PFSK-1 (cell line): ENCODE measurements around the gene LTBP3.

ENCODE experiments used
- FOXP2 ChIP-seq: optimal IDR thresholded peaks from 2 replicates; pipeline ENCODE3; 2011; ENCODE audit warnings: borderline replicate concordance, control low read depth, inconsistent platforms; ENCODE audit not compliant: insufficient read depth; ENCODE audit errors: extremely low read length, extremely low read depth
- POLR2AphosphoS5 ChIP-seq: IDR thresholded peaks from 2 replicates; pipeline ENCODE4 v1.6.1; 2012; ENCODE audit warnings: low read depth, mild to moderate bottlenecking, control low read depth, low read length, moderate library complexity
- SIN3A ChIP-seq: IDR thresholded peaks from 2 replicates; pipeline ENCODE4 v1.6.1; 2012; ENCODE audit warnings: mild to moderate bottlenecking, low read length, moderate library complexity, borderline replicate concordance; ENCODE audit not compliant: insufficient read depth
- TAF1 ChIP-seq: IDR thresholded peaks from 2 replicates; pipeline ENCODE4 v1.6.1; 2012; ENCODE audit warnings: low read length, control low read depth, borderline replicate concordance; ENCODE audit not compliant: insufficient read depth
- TF ChIP-seq, protein P1 (sequence below), 2 experiments: IDR thresholded peaks; 2 replicates each; pipeline versions ENCODE4 v1.6.1 to v1.8.0; 2011 to 2012; ENCODE audit warnings: low read depth in 2 of 2, low read length in 2 of 2, control low read depth in 1 of 2, inconsistent platforms in 1 of 2, mild to moderate bottlenecking in 1 of 2, moderate library complexity in 1 of 2; ENCODE audit not compliant: insufficient read depth in 1 of 2

DNA sequence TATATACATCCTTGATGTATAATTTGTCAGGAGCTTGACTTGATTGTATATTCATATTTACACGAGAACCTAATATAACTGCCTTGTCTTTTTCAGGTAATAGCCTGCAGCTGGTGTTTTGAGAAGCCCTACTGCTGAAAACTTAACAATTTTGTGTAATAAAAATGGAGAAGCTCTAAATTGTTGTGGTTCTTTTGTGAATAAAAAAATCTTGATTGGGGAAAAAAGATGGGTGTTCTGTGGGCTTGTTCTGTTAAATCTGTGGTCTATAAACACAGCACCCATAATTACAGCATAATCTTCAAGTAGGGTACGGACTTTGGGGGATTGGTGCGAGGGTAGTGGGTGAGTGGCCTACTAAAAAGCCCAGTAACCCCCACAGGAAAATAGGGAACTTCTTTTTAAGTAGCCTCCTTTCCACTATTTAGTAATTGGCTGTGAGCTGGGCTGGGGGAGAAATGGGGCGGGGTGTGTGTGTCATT lies 51.8 kb downstream of the LTBP3 start:
- TF ChIP-seq, protein P1, sequence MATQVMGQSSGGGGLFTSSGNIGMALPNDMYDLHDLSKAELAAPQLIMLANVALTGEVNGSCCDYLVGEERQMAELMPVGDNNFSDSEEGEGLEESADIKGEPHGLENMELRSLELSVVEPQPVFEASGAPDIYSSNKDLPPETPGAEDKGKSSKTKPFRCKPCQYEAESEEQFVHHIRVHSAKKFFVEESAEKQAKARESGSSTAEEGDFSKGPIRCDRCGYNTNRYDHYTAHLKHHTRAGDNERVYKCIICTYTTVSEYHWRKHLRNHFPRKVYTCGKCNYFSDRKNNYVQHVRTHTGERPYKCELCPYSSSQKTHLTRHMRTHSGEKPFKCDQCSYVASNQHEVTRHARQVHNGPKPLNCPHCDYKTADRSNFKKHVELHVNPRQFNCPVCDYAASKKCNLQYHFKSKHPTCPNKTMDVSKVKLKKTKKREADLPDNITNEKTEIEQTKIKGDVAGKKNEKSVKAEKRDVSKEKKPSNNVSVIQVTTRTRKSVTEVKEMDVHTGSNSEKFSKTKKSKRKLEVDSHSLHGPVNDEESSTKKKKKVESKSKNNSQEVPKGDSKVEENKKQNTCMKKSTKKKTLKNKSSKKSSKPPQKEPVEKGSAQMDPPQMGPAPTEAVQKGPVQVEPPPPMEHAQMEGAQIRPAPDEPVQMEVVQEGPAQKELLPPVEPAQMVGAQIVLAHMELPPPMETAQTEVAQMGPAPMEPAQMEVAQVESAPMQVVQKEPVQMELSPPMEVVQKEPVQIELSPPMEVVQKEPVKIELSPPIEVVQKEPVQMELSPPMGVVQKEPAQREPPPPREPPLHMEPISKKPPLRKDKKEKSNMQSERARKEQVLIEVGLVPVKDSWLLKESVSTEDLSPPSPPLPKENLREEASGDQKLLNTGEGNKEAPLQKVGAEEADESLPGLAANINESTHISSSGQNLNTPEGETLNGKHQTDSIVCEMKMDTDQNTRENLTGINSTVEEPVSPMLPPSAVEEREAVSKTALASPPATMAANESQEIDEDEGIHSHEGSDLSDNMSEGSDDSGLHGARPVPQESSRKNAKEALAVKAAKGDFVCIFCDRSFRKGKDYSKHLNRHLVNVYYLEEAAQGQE (IDR thresholded peaks at IDR 0.05; ENCODE audit: insufficient read depth in 1 of 2, low read depth in 2 of 2, low read length in 2 of 2): no peak
- TF ChIP-seq SIN3A (no peak), POLR2AphosphoS5 (no peak), TAF1 (peak; percentile 11; the same call in 1 of the 2 replicates), FOXP2 (no peak)
